ENCODE measurements around the gene DLG1.

- no peak for TF ChIP-seq CTCF (IDR thresholded peaks at IDR 0.05)
- TF ChIP-seq EP300 (IDR thresholded peaks at IDR 0.05), result no peak
- TF ChIP-seq POLR2AphosphoS5 (IDR thresholded peaks at IDR 0.05), result no peak
- no peak for TF ChIP-seq POLR2A (IDR thresholded peaks at IDR 0.05)
Observed at GRCh38 chr3:197345390-197345789, 47.0 kb upstream of the DLG1 start.
